Peyer's patch (tissue), 4 donors: ENCODE data around the gene VAV2. TPM values are rescaled to one million over a fixed set of nuclear protein-coding genes. Genes with fewer than 3 reads are reported as not detected.

ENCODE experiments used
- DNase-seq, 3 donors: peaks; one replicate each; pipeline ENCODE4 v3.0.0-alpha.2; 2017 to 2019
- H3K27ac ChIP-seq, 4 donors: fragments of 200-600 bp; sonication (generic); one replicate each; pipeline ENCODE4 v1.5.1; 2016 to 2019
- H3K27me3 ChIP-seq, 2 donors: fragments of 200-600 bp; sonication (generic); one replicate each; pipeline ENCODE4 v1.5.1; 2019
- H3K36me3 ChIP-seq, 3 donors: fragments of 200-600 bp; sonication (generic); one replicate each; pipeline ENCODE4 v1.5.1; 2016 to 2019
- H3K4me1 ChIP-seq, 4 donors: fragments of 200-600 bp; sonication (generic); one replicate each; pipeline ENCODE4 v1.5.1; 2016 to 2019
- H3K4me3 ChIP-seq, 4 donors: fragments of 200-600 bp; sonication (generic); 1 replicate in 3 of 4; 2 replicates in 1 of 4; pipeline ENCODE4 v1.5.1; 2016 to 2019; ENCODE audit warnings: mild to moderate bottlenecking in 1 of 4
- H3K9me3 ChIP-seq, 4 donors: fragments of 200-600 bp; sonication (generic); one replicate each; pipeline ENCODE4 v1.5.1; 2016 to 2019; ENCODE audit warnings: mild to moderate bottlenecking in 1 of 4
- POLR2A ChIP-seq, 2 donors: fragments of 450-650 bp; IDR thresholded peaks; one replicate each; pipeline ENCODE4 v1.5.1; 2017; ENCODE audit warnings: antibody characterized with exemption in 2 of 2, mild to moderate bottlenecking in 2 of 2, moderate library complexity in 2 of 2
- total RNA-seq, 4 donors: library from RNA; depleted of rRNA; stranded (reverse); fragments of >200 nt; gene quantifications; one replicate each; pipeline ENCODE4 v1.1.0, GENCODE V29; 2016
- TF ChIP-seq, protein P1 (sequence below), 6 experiments: fragments of 450-650 bp in 4 of 6; fragments of 200-600 bp in 2 of 6; sonication (generic) in 1 of 6; IDR thresholded peaks; one replicate each; pipeline ENCODE4 v1.5.1; 2017 to 2019; ENCODE audit warnings: antibody characterized with exemption in 6 of 6, mild to moderate bottlenecking in 3 of 6, moderate library complexity in 1 of 6

VAV2 gene
- total RNA-seq, 4 donors from 2014 or later, result 47.9 to 61.8 (median 58.9) TPM

DNA sequence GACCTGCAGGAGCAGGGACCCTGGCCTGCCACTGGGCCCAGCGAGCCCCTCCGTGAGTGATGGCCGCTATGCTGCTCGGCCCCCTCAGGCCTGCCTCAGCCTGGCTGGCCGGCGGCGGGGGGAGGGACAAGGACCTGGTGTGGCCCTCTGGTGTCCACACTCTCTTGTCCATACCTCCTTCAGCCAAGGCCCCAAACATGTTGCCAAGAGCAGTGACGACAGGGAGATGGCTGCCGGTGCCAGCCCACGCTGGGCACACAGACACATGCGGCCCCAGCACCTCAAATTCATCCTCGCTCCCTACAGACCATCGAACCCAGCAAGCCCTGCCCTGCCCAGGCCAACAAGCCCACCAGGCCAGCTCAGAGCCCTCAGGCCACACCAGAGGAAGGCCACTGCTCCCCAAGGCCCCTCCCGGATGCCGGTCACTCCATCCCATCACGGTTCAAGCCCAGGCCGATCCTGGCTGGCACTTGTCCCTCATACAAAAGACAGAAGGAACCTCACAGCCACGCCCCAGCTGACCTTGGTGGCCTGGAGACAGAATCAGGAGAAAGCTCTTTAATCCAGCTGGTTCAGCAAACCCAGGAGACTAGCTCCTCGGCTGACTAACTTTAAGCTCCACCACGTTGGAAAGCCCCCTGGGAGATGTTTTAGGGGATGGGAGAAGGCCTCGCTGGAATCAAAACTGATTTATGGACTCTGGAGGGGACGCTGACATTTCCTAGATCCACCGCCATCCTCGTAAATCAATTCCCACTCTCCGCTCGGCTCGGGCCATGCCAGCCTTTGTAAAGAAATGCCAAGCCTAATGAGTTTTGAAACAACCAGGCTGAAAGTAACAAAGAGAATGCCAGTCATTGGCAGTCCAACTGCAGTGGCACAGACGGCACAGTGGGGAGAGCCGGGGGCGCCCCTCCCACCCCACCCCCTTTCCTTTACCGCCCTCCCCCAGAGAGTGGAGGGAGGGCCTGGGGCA, 84.9 kb downstream of the VAV2 start:
- no peak overlapping the region for H3K4me3 ChIP-seq
- TF ChIP-seq POLR2A (IDR thresholded peaks at IDR 0.05), result no peak
- TF ChIP-seq, protein P1, sequence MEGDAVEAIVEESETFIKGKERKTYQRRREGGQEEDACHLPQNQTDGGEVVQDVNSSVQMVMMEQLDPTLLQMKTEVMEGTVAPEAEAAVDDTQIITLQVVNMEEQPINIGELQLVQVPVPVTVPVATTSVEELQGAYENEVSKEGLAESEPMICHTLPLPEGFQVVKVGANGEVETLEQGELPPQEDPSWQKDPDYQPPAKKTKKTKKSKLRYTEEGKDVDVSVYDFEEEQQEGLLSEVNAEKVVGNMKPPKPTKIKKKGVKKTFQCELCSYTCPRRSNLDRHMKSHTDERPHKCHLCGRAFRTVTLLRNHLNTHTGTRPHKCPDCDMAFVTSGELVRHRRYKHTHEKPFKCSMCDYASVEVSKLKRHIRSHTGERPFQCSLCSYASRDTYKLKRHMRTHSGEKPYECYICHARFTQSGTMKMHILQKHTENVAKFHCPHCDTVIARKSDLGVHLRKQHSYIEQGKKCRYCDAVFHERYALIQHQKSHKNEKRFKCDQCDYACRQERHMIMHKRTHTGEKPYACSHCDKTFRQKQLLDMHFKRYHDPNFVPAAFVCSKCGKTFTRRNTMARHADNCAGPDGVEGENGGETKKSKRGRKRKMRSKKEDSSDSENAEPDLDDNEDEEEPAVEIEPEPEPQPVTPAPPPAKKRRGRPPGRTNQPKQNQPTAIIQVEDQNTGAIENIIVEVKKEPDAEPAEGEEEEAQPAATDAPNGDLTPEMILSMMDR (IDR thresholded peaks at IDR 0.05), result no peak
- H3K27ac ChIP-seq, result no peak overlapping the region
- H3K27me3 ChIP-seq, result no peaks in the 10 kb centered on the region
- H3K36me3 ChIP-seq, result no peaks in the 10 kb centered on the region
- peaks cover 0 to 1% (median 0%) of the 10 kb centered on the region in 4 donors for H3K4me1 ChIP-seq
- H3K9me3 ChIP-seq, result no peaks in the 10 kb centered on the region
- DNase-seq, result no peak

DNA sequence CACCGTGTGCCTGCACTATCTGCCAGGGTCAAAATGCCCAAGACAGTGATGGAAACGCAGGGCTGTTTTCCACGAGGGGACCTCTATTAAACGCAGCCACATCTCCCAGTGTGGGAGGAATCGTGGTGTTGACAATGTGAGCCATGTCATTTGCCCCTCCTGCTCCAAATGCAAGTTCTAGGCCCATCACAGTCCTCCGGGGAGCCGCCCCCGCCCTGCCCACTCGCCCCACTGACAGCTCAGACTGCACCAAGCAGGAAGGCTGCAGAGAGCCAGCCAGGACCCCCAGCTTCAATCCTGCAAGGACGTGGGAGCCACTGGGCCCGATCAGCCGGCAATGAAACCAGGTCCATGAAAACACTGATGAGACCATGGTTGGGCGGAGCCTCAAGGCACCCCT, 85.9 kb downstream of the VAV2 start:
- no peaks in the 10 kb centered on the region for H3K27me3 ChIP-seq
- TF ChIP-seq POLR2A (IDR thresholded peaks at IDR 0.05), result no peak
- TF ChIP-seq, protein P1 (IDR thresholded peaks at IDR 0.05), result no peak
- no peaks in the 10 kb centered on the region for H3K36me3 ChIP-seq

DNA sequence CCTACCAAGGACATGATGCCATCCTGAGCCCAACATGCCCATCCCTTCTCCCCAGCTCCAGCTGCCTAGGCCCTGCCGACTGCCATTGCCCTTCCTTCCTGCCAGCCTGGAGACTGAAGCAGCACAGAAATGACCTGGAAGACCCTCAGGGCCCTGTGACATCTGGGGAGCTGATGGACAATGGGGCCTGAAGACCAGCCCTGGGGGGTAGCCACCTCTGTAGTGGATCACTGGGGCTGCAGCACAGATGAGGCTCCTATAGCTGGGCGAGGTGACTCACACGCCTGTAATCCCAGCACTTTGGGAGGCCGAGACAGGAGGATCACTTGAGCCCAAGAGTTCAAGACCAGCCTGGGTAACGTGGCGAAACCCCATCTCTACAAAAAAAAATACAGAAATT, 86.6 kb downstream of the VAV2 start:
- Histone ChIP-seq H3K27ac (no peak overlapping the region), H3K36me3 (no peaks in the 10 kb centered on the region), H3K27me3 (no peaks in the 10 kb centered on the region), H3K4me3 (no peak overlapping the region), H3K9me3 (no peaks in the 10 kb centered on the region), H3K4me1 (peaks cover 0 to 15% (median 0%) of the 10 kb centered on the region in 4 donors)
- no peak for DNase-seq
- no peak for TF ChIP-seq POLR2A (IDR thresholded peaks at IDR 0.05)
- TF ChIP-seq, protein P1 (IDR thresholded peaks at IDR 0.05), result no peak

More for the DNA sequence above, 85.9 kb downstream of the VAV2 start:
- no peaks in the 10 kb centered on the region for H3K9me3 ChIP-seq
- DNase-seq, result no peak
- no peak overlapping the region for H3K4me3 ChIP-seq
- H3K27ac ChIP-seq, result no peak overlapping the region
- peaks cover 0 to 11% (median 0%) of the 10 kb centered on the region in 4 donors for H3K4me1 ChIP-seq

DNA sequence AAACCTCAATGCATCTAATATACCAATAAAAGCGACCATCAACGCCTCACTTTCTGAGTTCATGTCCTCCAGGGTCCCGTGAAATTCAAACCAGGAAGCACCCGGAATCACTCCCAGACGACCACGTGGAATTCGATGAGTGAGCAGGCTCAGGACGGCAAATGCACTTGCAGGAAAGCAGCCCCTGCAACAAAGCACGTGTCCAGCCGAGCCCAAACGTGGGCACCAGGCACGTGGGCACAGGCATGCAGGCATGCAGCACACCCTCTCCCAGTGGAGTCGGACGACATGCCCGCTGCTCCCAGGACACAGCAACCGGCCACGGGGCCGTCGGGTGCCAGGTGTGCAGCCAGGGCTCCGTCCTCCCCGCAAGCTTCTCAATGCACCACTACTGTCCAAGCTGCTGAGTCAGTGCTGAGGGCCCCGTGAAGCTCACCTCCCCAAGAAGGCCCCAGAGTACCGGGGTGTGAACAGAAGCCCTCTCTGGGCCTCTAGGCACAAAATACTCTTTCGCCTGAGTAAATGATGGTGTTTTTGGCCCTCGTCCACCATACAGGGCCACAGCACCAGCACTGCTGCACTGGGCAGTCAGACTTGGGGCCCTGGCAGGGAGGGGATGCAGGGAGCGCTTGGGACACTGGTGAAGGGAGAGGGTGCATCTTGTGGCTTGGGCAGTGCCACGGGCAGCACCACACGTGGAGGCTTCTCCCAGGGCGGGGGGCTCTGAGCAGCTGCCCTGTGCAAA, 87.6 kb downstream of the VAV2 start:
- Histone ChIP-seq H3K9me3 (no peaks in the 10 kb centered on the region), H3K4me3 (no peak overlapping the region), H3K27me3 (no peaks in the 10 kb centered on the region), H3K27ac (no peak overlapping the region), H3K36me3 (no peaks in the 10 kb centered on the region), H3K4me1 (peaks cover 0 to 15% (median 0%) of the 10 kb centered on the region in 4 donors)
- no peak for TF ChIP-seq POLR2A (IDR thresholded peaks at IDR 0.05)
- TF ChIP-seq, protein P1 (IDR thresholded peaks at IDR 0.05), result no peak
- DNase-seq, result no peak

DNA sequence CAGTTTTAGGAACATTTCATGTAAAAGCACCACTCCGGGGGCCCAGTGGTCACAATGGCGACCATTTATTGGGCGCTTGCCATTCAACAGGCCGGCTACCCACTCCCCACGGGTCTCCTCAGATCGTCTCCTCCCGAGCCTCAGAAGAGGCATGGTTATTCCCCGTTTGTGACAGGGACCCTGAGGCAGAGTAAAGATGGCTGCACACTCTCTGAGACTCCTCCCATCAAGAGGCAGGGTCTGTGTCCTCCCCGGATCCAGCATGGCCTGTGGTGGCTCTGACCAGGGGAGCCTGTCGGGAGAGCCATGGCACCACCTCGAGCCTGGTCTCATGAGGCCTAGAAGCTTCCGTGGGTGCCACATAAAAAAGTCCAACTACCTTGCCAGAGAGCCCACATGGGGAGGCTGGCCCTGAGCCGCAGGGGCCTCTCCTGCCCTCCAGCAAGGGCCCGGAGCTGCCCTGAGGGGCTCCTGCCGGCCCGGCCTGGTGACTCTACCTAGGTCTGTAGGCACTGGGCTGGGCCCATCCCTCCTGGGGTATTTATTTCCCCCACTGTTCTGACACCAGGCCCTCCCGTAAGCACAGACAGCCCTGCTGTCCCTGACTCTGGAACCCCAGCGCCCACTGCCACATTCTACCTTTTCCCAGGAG, 90.8 kb downstream of the VAV2 start:
- DNase-seq, result no peak
- Histone ChIP-seq H3K9me3 (no peaks in the 10 kb centered on the region), H3K27ac (no peak overlapping the region), H3K36me3 (no peaks in the 10 kb centered on the region), H3K4me1 (peaks cover 0 to 15% (median 0%) of the 10 kb centered on the region in 4 donors), H3K4me3 (no peak overlapping the region), H3K27me3 (no peaks in the 10 kb centered on the region)
- TF ChIP-seq, protein P1 (IDR thresholded peaks at IDR 0.05), result no peak
